Lower leg skin (tissue), 3 donors: ENCODE data around the gene FAM200C.

Source experiments
- POLR2A ChIP-seq, 2 donors: fragments of 450-650 bp; IDR thresholded peaks; one replicate each; pipeline ENCODE4 v1.6.1; 2016 to 2017; ENCODE audit warnings: antibody characterized with exemption in 2 of 2, mild to moderate bottlenecking in 1 of 2, moderate library complexity in 1 of 2
- TF ChIP-seq, protein P1 (sequence below), 3 donors: fragments of 450-650 bp; IDR thresholded peaks; one replicate each; pipeline ENCODE4 v1.5.1; 2016; ENCODE audit warnings: antibody characterized with exemption in 3 of 3, mild to moderate bottlenecking in 3 of 3, moderate library complexity in 2 of 3

DNA sequence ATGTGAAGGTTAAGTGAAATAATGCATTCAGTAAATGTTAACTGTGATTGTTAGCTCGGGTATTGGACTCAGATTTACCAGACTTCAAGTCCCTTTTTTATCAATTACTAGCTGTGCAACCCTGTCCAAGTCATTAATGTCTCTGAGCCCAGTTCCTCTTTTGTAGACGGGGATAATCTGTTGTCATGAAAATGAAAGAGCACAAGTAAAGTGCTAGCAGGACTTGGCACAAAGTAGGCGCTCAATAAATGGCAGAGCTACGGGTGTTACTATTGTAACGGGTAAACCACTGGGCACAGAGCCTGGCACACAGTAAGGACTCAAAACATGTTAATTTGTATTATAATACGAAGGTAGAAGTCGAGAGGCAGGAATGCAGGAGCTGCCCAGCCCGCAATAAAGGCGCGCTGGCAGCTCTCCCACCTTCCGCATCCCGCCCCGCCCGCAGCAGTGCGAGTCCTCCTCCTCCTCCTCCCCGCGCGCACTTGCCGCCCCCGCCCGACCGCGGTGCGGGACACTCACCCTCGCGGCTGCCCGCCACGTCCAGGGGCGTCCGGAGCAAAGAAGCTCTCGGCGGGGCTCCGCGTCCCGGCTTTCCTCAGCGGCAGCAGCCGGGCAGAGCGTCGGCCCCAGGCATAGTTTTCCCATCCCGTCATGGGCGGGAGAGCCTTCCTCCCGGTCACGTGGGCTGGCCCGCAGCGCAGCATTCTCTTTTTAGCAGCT lies 29.7 kb downstream of the FAM200C start, which contains the start of gene C1QTNF2:
- TF ChIP-seq POLR2A (IDR thresholded peaks at IDR 0.05): no peak
- TF ChIP-seq, protein P1, sequence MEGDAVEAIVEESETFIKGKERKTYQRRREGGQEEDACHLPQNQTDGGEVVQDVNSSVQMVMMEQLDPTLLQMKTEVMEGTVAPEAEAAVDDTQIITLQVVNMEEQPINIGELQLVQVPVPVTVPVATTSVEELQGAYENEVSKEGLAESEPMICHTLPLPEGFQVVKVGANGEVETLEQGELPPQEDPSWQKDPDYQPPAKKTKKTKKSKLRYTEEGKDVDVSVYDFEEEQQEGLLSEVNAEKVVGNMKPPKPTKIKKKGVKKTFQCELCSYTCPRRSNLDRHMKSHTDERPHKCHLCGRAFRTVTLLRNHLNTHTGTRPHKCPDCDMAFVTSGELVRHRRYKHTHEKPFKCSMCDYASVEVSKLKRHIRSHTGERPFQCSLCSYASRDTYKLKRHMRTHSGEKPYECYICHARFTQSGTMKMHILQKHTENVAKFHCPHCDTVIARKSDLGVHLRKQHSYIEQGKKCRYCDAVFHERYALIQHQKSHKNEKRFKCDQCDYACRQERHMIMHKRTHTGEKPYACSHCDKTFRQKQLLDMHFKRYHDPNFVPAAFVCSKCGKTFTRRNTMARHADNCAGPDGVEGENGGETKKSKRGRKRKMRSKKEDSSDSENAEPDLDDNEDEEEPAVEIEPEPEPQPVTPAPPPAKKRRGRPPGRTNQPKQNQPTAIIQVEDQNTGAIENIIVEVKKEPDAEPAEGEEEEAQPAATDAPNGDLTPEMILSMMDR (IDR thresholded peaks at IDR 0.05): no peak
